Measurements from ENCODE around the gene MYF6. TPM values are rescaled to one million over a fixed set of nuclear protein-coding genes. Genes with fewer than 3 reads are reported as not detected.

The MYF6 gene
- total RNA-seq, 2 donors from 2014 or later = 2.5 TPM; not detected in 1

DNA sequence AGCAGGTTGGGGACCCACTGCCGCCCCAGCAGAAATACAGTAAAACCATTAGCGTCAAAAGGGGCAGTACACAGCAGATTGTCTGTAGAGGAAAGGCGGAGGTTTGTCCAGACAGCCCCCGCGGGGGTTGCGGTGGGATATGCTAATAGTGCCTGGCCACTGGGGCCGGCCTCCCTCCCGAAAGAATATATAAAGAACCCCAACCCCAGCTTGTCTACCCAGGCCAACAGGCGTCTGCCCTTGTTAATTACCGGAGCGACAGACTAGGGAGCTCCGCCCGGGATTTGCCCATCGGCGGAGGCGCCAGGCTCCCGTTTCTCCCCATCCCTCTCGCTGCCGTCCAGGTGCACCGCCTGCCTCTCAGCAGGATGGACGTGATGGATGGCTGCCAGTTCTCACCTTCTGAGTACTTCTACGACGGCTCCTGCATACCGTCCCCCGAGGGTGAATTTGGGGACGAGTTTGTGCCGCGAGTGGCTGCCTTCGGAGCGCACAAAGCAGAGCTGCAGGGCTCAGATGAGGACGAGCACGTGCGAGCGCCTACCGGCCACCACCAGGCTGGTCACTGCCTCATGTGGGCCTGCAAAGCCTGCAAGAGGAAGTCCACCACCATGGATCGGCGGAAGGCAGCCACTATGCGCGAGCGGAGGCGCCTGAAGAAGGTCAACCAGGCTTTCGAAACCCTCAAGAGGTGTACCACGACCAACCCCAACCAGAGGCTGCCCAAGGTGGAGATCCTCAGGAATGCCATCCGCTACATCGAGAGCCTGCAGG lies 9.4 kb downstream of the MYF6 start, which contains the start of gene MYF5:
MYF5 (plus strand) TSS at position 217 of the 774 bp plus-strand sequence; CDS start at position 369, 152 bp downstream.
- H3K4me1 ChIP-seq (replicated peaks) = no peaks in the 10 kb centered on the region
- TF ChIP-seq, protein P1, sequence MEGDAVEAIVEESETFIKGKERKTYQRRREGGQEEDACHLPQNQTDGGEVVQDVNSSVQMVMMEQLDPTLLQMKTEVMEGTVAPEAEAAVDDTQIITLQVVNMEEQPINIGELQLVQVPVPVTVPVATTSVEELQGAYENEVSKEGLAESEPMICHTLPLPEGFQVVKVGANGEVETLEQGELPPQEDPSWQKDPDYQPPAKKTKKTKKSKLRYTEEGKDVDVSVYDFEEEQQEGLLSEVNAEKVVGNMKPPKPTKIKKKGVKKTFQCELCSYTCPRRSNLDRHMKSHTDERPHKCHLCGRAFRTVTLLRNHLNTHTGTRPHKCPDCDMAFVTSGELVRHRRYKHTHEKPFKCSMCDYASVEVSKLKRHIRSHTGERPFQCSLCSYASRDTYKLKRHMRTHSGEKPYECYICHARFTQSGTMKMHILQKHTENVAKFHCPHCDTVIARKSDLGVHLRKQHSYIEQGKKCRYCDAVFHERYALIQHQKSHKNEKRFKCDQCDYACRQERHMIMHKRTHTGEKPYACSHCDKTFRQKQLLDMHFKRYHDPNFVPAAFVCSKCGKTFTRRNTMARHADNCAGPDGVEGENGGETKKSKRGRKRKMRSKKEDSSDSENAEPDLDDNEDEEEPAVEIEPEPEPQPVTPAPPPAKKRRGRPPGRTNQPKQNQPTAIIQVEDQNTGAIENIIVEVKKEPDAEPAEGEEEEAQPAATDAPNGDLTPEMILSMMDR (IDR thresholded peaks at IDR 0.05) = no peak
- TF ChIP-seq POLR2AphosphoS5 (IDR thresholded peaks at IDR 0.05) (no peak), POLR2A (IDR thresholded peaks at IDR 0.05) (no peak)
- H3K27ac ChIP-seq = no peak within 1 kb of the TSS
- WGBS = 55% methylated on average over 28 of the region's 45 CpGs
- no peak for DNase-seq (ENCODE audit: low spot score)
- no peaks in the 10 kb centered on the region for H3K9me3 ChIP-seq
- H3K27me3 ChIP-seq (replicated peaks; ENCODE audit: insufficient read depth) = no peaks in the 10 kb centered on the region
- H3K36me3 ChIP-seq = no peaks in the 10 kb centered on the region
- no peak within 1 kb of the TSS for H3K4me3 ChIP-seq
- intact Hi-C loops (cut with DNase I) = no loop called here

DNA sequence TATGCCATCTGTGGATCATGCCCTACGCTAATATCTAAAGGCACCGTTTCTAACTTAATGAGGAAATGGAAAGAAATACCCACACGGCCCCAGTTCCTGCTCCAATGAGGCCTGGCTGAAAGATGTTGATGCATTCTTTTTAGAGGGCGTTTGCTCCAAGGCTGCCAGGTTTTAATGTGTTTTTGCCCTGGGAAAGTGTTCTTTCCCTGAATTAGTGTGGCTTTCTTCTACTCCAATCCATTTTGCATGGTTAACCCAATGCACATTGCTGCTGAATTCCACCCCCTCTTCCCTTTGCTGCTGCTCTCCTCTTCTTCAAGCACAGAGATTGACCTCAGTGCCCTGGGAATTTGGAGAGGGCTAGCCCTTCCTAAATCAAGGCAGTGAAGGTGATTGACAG lies 10.4 kb downstream of the MYF6 start:
- intact Hi-C loops (cut with DNase I) = no loop called here
- Histone ChIP-seq H3K4me1 (replicated peaks) (no peaks in the 10 kb centered on the region), H3K4me3 (no peak overlapping the region), H3K27ac (no peak overlapping the region), H3K27me3 (replicated peaks; ENCODE audit: insufficient read depth) (no peaks in the 10 kb centered on the region), H3K36me3 (no peaks in the 10 kb centered on the region), H3K9me3 (no peaks in the 10 kb centered on the region)
- 84% methylated on average over 4 of the region's 4 CpGs for WGBS
- DNase-seq (ENCODE audit: low spot score) = no peak
- TF ChIP-seq, protein P1 (IDR thresholded peaks at IDR 0.05) = no peak
- TF ChIP-seq POLR2A (IDR thresholded peaks at IDR 0.05) (no peak), POLR2AphosphoS5 (IDR thresholded peaks at IDR 0.05) (no peak)

DNA sequence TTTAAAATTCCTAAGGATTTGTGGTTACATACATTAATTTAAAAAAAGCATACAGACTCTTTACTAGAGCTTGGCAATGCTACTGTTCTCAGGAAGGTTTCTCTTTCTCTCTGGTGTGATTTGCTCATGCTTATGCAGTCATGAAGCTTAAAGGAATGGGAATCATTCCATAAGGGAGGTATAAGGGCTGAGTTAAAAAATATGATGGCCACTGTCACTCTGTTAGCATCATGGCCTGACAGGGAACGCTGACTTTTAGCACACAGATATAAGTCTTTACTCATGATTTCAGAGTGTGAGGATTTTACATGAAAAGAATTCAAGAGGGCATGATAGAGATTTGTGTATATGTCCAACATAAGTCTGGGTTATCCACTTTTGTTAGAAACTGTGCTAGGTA lies 13.1 kb downstream of the MYF6 start:
- no peaks in the 10 kb centered on the region for H3K36me3 ChIP-seq
- intact Hi-C loops (cut with DNase I) = no loop called here
- WGBS = 96% methylated on average over 1 of the region's 1 CpG

DNA sequence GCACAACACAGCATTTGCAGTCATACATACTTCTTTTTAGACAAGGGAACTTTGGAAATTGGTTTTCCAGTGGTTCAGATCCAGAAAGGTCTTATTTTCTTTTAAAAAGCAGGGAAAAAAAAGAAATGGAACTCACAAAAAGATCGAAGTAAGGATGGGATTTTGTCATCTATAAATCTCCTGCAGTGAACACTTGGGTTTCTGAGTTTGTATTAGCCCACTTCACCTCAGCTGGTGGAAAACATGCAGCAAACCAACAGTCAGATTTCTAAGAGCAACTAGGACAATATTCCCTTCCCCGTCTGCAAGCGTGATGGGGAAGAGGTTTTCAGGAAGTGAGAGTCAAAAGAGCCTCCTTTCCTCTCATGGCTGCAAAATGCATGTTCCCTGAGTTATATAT lies 13.9 kb downstream of the MYF6 start:
- H3K27ac ChIP-seq = no peak overlapping the region
- no peaks in the 10 kb centered on the region for H3K9me3 ChIP-seq
- no peak for DNase-seq (ENCODE audit: low spot score)
- intact Hi-C loops (cut with DNase I) = no loop called here
- H3K4me1 ChIP-seq (replicated peaks) = no peaks in the 10 kb centered on the region
- H3K4me3 ChIP-seq = no peak overlapping the region
- 85% methylated on average over 3 of the region's 3 CpGs for WGBS
- H3K36me3 ChIP-seq = no peaks in the 10 kb centered on the region
- TF ChIP-seq POLR2A (IDR thresholded peaks at IDR 0.05) (no peak), POLR2AphosphoS5 (IDR thresholded peaks at IDR 0.05) (no peak)
- TF ChIP-seq, protein P1 (IDR thresholded peaks at IDR 0.05) = no peak
- H3K27me3 ChIP-seq (replicated peaks; ENCODE audit: insufficient read depth) = no peaks in the 10 kb centered on the region

More for the DNA sequence above, 13.1 kb downstream of the MYF6 start:
- TF ChIP-seq POLR2A (IDR thresholded peaks at IDR 0.05) = no peak
- no peak for TF ChIP-seq POLR2AphosphoS5 (IDR thresholded peaks at IDR 0.05)
- TF ChIP-seq, protein P1 (IDR thresholded peaks at IDR 0.05) = no peak
- Histone ChIP-seq H3K9me3 (no peaks in the 10 kb centered on the region), H3K27ac (no peak overlapping the region), H3K4me1 (replicated peaks) (no peaks in the 10 kb centered on the region), H3K4me3 (no peak overlapping the region), H3K27me3 (replicated peaks; ENCODE audit: insufficient read depth) (no peaks in the 10 kb centered on the region)
- no peak for DNase-seq (ENCODE audit: low spot score)

Measured in prostate gland (tissue), 2 donors.